Measurements from ENCODE around the gene CXADR.

CXADR gene

DNA sequence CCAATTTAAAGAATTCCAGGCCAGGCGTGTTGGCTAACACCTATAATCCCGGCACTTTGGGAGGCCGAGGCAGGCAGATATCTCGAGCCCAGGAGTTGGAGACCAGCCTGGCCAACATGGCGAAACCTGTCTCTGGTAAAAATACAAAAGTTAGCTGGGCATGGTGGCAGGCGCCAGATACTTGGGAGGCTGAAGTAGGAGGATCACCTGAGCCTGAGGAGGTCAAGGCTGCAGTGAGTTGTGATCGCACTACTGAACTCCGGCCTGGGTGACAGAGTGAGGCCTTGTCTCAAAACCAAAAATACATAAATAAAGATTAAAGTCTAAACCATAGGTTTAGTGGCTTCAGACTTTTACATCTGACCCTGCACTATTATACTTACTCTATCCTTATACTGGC lies 67.5 kb downstream of the CXADR start:
- TF ChIP-seq, protein P1, sequence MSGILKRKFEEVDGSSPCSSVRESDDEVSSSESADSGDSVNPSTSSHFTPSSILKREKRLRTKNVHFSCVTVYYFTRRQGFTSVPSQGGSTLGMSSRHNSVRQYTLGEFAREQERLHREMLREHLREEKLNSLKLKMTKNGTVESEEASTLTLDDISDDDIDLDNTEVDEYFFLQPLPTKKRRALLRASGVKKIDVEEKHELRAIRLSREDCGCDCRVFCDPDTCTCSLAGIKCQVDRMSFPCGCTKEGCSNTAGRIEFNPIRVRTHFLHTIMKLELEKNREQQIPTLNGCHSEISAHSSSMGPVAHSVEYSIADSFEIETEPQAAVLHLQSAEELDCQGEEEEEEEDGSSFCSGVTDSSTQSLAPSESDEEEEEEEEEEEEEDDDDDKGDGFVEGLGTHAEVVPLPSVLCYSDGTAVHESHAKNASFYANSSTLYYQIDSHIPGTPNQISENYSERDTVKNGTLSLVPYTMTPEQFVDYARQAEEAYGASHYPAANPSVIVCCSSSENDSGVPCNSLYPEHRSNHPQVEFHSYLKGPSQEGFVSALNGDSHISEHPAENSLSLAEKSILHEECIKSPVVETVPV (CRISPR knock-in tag; IDR thresholded peaks at IDR 0.05) = no peak
- TF ChIP-seq ARNTL (CRISPR knock-in tag; IDR thresholded peaks at IDR 0.05; ENCODE audit: borderline replicate concordance, low read depth) = no peak
- no peak for TF ChIP-seq PPARA (CRISPR knock-in tag; IDR thresholded peaks at IDR 0.05; ENCODE audit: borderline replicate concordance)
- TF ChIP-seq, protein P2, sequence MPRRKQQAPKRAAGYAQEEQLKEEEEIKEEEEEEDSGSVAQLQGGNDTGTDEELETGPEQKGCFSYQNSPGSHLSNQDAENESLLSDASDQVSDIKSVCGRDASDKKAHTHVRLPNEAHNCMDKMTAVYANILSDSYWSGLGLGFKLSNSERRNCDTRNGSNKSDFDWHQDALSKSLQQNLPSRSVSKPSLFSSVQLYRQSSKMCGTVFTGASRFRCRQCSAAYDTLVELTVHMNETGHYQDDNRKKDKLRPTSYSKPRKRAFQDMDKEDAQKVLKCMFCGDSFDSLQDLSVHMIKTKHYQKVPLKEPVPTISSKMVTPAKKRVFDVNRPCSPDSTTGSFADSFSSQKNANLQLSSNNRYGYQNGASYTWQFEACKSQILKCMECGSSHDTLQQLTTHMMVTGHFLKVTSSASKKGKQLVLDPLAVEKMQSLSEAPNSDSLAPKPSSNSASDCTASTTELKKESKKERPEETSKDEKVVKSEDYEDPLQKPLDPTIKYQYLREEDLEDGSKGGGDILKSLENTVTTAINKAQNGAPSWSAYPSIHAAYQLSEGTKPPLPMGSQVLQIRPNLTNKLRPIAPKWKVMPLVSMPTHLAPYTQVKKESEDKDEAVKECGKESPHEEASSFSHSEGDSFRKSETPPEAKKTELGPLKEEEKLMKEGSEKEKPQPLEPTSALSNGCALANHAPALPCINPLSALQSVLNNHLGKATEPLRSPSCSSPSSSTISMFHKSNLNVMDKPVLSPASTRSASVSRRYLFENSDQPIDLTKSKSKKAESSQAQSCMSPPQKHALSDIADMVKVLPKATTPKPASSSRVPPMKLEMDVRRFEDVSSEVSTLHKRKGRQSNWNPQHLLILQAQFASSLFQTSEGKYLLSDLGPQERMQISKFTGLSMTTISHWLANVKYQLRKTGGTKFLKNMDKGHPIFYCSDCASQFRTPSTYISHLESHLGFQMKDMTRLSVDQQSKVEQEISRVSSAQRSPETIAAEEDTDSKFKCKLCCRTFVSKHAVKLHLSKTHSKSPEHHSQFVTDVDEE (CRISPR knock-in tag; IDR thresholded peaks at IDR 0.05) = no peak
- no peak for TF ChIP-seq ZC3H10 (CRISPR knock-in tag; IDR thresholded peaks at IDR 0.05)
- no peak for TF ChIP-seq ZNF565 (CRISPR knock-in tag; conservative IDR thresholded peaks at IDR 0.05; ENCODE audit: low read depth)
- TF ChIP-seq, protein P3, sequence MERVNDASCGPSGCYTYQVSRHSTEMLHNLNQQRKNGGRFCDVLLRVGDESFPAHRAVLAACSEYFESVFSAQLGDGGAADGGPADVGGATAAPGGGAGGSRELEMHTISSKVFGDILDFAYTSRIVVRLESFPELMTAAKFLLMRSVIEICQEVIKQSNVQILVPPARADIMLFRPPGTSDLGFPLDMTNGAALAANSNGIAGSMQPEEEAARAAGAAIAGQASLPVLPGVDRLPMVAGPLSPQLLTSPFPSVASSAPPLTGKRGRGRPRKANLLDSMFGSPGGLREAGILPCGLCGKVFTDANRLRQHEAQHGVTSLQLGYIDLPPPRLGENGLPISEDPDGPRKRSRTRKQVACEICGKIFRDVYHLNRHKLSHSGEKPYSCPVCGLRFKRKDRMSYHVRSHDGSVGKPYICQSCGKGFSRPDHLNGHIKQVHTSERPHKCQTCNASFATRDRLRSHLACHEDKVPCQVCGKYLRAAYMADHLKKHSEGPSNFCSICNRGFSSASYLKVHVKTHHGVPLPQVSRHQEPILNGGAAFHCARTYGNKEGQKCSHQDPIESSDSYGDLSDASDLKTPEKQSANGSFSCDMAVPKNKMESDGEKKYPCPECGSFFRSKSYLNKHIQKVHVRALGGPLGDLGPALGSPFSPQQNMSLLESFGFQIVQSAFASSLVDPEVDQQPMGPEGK (CRISPR knock-in tag; IDR thresholded peaks at IDR 0.05; ENCODE audit: borderline replicate concordance) = no peak
- no peak for TF ChIP-seq CSDC2 (CRISPR knock-in tag; IDR thresholded peaks at IDR 0.05)
- no peak for TF ChIP-seq ZFP30 (CRISPR knock-in tag; IDR thresholded peaks at IDR 0.05)
- TF ChIP-seq BACH2 (CRISPR knock-in tag; IDR thresholded peaks at IDR 0.05; ENCODE audit: borderline replicate concordance) = no peak
- TF ChIP-seq TCF4 (CRISPR knock-in tag; IDR thresholded peaks at IDR 0.05; ENCODE audit: borderline replicate concordance) = no peak
- TF ChIP-seq, protein P4, sequence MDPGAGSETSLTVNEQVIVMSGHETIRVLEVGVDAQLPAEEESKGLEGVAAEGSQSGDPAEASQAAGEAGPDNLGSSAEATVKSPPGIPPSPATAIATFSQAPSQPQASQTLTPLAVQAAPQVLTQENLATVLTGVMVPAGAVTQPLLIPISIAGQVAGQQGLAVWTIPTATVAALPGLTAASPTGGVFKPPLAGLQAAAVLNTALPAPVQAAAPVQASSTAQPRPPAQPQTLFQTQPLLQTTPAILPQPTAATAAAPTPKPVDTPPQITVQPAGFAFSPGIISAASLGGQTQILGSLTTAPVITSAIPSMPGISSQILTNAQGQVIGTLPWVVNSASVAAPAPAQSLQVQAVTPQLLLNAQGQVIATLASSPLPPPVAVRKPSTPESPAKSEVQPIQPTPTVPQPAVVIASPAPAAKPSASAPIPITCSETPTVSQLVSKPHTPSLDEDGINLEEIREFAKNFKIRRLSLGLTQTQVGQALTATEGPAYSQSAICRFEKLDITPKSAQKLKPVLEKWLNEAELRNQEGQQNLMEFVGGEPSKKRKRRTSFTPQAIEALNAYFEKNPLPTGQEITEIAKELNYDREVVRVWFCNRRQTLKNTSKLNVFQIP (CRISPR knock-in tag; IDR thresholded peaks at IDR 0.05; ENCODE audit: borderline replicate concordance, low read depth) = no peak
- no peak for TF ChIP-seq ZFP3 (CRISPR knock-in tag; IDR thresholded peaks at IDR 0.05)
- TF ChIP-seq, protein P5, sequence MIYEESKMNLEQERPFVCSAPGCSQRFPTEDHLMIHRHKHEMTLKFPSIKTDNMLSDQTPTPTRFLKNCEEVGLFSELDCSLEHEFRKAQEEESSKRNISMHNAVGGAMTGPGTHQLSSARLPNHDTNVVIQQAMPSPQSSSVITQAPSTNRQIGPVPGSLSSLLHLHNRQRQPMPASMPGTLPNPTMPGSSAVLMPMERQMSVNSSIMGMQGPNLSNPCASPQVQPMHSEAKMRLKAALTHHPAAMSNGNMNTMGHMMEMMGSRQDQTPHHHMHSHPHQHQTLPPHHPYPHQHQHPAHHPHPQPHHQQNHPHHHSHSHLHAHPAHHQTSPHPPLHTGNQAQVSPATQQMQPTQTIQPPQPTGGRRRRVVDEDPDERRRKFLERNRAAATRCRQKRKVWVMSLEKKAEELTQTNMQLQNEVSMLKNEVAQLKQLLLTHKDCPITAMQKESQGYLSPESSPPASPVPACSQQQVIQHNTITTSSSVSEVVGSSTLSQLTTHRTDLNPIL (CRISPR knock-in tag; IDR thresholded peaks at IDR 0.05; ENCODE audit: low read depth) = no peak
- no peak for TF ChIP-seq OSR1 (CRISPR knock-in tag; IDR thresholded peaks at IDR 0.05)
- TF ChIP-seq RARB (CRISPR knock-in tag; IDR thresholded peaks at IDR 0.05) = no peak
- no peak for TF ChIP-seq TOX (CRISPR knock-in tag; IDR thresholded peaks at IDR 0.05; ENCODE audit: borderline replicate concordance)
- TF ChIP-seq ISL1 (CRISPR knock-in tag; IDR thresholded peaks at IDR 0.05) = no peak
- ATAC-seq = no peak

DNA sequence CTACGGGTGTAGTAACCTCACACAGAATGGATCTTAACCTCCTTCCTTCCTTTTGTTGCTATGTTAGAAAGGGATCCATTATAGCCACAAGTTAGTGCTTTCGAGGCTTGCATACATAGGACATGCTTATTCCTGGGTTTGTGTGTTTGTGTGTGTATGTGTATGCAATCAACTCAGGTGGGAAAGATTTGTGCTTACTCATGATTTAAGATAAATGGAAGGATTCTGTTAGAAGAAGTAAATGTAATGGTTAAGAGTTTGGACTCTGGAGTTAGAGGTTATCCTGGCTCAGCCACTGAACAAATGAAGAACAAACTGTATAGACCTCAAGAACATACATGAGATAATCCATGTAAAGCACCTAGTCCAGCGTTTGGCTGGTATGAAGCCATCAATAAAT lies 71.1 kb downstream of the CXADR start:
- no peak for ATAC-seq
- TF ChIP-seq ZNF565 (CRISPR knock-in tag; conservative IDR thresholded peaks at IDR 0.05; ENCODE audit: low read depth) = no peak
- no peak for TF ChIP-seq RARB (CRISPR knock-in tag; IDR thresholded peaks at IDR 0.05)
- no peak for TF ChIP-seq TCF4 (CRISPR knock-in tag; IDR thresholded peaks at IDR 0.05; ENCODE audit: borderline replicate concordance)
- no peak for TF ChIP-seq ZFP3 (CRISPR knock-in tag; IDR thresholded peaks at IDR 0.05)
- TF ChIP-seq PPARA (CRISPR knock-in tag; IDR thresholded peaks at IDR 0.05; ENCODE audit: borderline replicate concordance) = no peak
- TF ChIP-seq, protein P3 (CRISPR knock-in tag; IDR thresholded peaks at IDR 0.05; ENCODE audit: borderline replicate concordance) = no peak
- no peak for TF ChIP-seq CSDC2 (CRISPR knock-in tag; IDR thresholded peaks at IDR 0.05)
- TF ChIP-seq SNAI2 (CRISPR knock-in tag; IDR thresholded peaks at IDR 0.05) = no peak
- TF ChIP-seq, protein P1 (CRISPR knock-in tag; IDR thresholded peaks at IDR 0.05) = no peak
- TF ChIP-seq, protein P2 (CRISPR knock-in tag; IDR thresholded peaks at IDR 0.05) = no peak
- no peak for TF ChIP-seq ZNF8 (CRISPR knock-in tag; IDR thresholded peaks at IDR 0.05)
- TF ChIP-seq ZC3H10 (CRISPR knock-in tag; IDR thresholded peaks at IDR 0.05) = no peak
- TF ChIP-seq BACH2 (CRISPR knock-in tag; IDR thresholded peaks at IDR 0.05; ENCODE audit: borderline replicate concordance) = no peak
- TF ChIP-seq, protein P5 (CRISPR knock-in tag; IDR thresholded peaks at IDR 0.05; ENCODE audit: low read depth) = no peak
- TF ChIP-seq TOX (CRISPR knock-in tag; IDR thresholded peaks at IDR 0.05; ENCODE audit: borderline replicate concordance) = no peak
- TF ChIP-seq ARNTL (CRISPR knock-in tag; IDR thresholded peaks at IDR 0.05; ENCODE audit: borderline replicate concordance, low read depth) = no peak
- TF ChIP-seq ISL1 (CRISPR knock-in tag; IDR thresholded peaks at IDR 0.05) = no peak
